Esophagus (tissue), 2 donors: ENCODE data around the gene NEURL2. TPM values are rescaled to one million over a fixed set of nuclear protein-coding genes. Genes with fewer than 3 reads are reported as not detected.
"Not testable (repeated sequence)": the region's sequence is repeated elsewhere in the genome, so short reads cannot be mapped to it uniquely, and the experiment has no call there.

Experiments used
- H3K27ac ChIP-seq, 2 donors: one replicate each; pipeline ENCODE4 v1.5.1; 2013; ENCODE audit warnings: low read depth in 2 of 2, mild to moderate bottlenecking in 2 of 2, inconsistent platforms in 1 of 2, low read length in 1 of 2, moderate library complexity in 1 of 2
- H3K27me3 ChIP-seq, 2 donors: one replicate each; pipeline ENCODE4 v1.6.1; 2013; ENCODE audit warnings: low read length in 2 of 2, control low read depth in 1 of 2, mild to moderate bottlenecking in 1 of 2; ENCODE audit not compliant: insufficient read depth in 2 of 2, control insufficient read depth in 1 of 2
- H3K36me3 ChIP-seq, 2 donors: one replicate each; pipeline ENCODE4 v1.6.1; 2013; ENCODE audit warnings: low read length in 1 of 2; ENCODE audit not compliant: control insufficient read depth in 2 of 2, insufficient read depth in 2 of 2
- H3K4me1 ChIP-seq, 2 donors: one replicate each; pipeline ENCODE4 v1.6.1; 2013; ENCODE audit warnings: low read length in 1 of 2; ENCODE audit not compliant: control insufficient read depth in 2 of 2, insufficient read depth in 2 of 2
- H3K4me3 ChIP-seq, 2 donors: one replicate each; pipeline ENCODE4 v1.5.1; 2013; ENCODE audit warnings: low read length in 2 of 2, mild to moderate bottlenecking in 2 of 2, low read depth in 1 of 2, moderate library complexity in 1 of 2
- H3K9me3 ChIP-seq, 2 donors: one replicate each; pipeline ENCODE4 v1.6.1; 2013; ENCODE audit warnings: mild to moderate bottlenecking in 2 of 2, low read depth in 1 of 2, low read length in 1 of 2, moderate library complexity in 1 of 2; ENCODE audit not compliant: control insufficient read depth in 2 of 2, insufficient read depth in 1 of 2
- WGBS, 2 donors: extraction: QIAGEN DNeasy Blood & Tissue Kit; methylation state at CpG; one replicate each; pipeline ENCODE4 v1.1.7; 2013; 5-methylcytosine and 5-hydroxymethylcytosine counted together
- polyA plus RNA-seq, 2 donors: library from polyadenylated mRNA; stranded (reverse); fragments of 200-250 nt; gene quantifications; one replicate each; pipeline ENCODE4 v1.2.3, GENCODE V29; 2013
- donor health status: healthy with polysubstance abuse.
- donor health status: Bipolar disorder and iron deficiency.

The NEURL2 gene
- polyA plus RNA-seq, 2 donors = 1.4 to 2.5 TPM

GRCh38 chr20:45909817-45910669, 19.0 kb upstream of the NEURL2 start:
- Histone ChIP-seq H3K9me3 (no peaks in the 10 kb centered on the region), H3K27me3 (no peaks in the 10 kb centered on the region), H3K4me1 (peaks cover 10 to 11% of the 10 kb centered on the region in 2 donors), H3K36me3 (peaks cover 0 to 1% of the 10 kb centered on the region in 2 donors), H3K27ac (peak overlapping the region in 1 of 2 donors; percentile 50), H3K4me3 (no peak overlapping the region)
- WGBS, 2 donors = 79 to 80% methylated on average over 22 of the region's 22 CpGs

DNA sequence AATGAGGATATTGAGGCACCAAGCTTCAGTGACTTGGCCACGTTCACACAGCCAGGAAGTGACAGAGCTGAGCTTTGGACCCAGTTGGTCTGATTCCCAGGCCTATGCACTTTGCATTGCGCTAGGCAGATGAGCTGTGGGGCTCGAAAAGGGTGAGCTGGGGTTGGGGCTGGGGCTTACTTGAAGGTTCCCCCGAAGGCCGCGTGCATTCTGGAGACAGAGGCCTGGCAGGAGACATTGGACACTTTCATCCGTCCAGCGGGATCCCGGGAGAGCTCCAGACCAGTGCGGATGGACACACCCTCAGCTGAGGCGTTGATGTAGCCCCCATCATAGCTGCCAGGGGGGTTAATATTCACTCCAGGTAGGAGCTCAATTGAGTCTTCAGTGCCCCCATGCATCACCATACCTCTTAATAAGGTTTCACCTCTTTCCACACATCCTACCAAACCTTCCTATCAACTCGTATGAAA, 18.4 kb upstream of the NEURL2 start:
- 88 to 91% methylated on average over 12 of the region's 12 CpGs for WGBS, 2 donors
- Histone ChIP-seq H3K9me3 (no peaks in the 10 kb centered on the region), H3K36me3 (peaks cover 0 to 7% of the 10 kb centered on the region in 2 donors), H3K27ac (no peak overlapping the region), H3K27me3 (no peaks in the 10 kb centered on the region), H3K4me3 (no peak overlapping the region), H3K4me1 (peaks cover 10 to 11% of the 10 kb centered on the region in 2 donors)

GRCh38 chr20:45908084-45908483, 17.1 kb upstream of the NEURL2 start:
- H3K4me1 ChIP-seq = peaks cover 10 to 11% of the 10 kb centered on the region in 2 donors
- H3K27me3 ChIP-seq = no peaks in the 10 kb centered on the region
- 90 to 96% methylated on average over 2 of the region's 2 CpGs for WGBS, 2 donors
- H3K4me3 ChIP-seq = no peak overlapping the region
- H3K9me3 ChIP-seq = no peaks in the 10 kb centered on the region
- H3K36me3 ChIP-seq = peaks cover 0 to 7% of the 10 kb centered on the region in 2 donors
- H3K27ac ChIP-seq = no peak overlapping the region

DNA sequence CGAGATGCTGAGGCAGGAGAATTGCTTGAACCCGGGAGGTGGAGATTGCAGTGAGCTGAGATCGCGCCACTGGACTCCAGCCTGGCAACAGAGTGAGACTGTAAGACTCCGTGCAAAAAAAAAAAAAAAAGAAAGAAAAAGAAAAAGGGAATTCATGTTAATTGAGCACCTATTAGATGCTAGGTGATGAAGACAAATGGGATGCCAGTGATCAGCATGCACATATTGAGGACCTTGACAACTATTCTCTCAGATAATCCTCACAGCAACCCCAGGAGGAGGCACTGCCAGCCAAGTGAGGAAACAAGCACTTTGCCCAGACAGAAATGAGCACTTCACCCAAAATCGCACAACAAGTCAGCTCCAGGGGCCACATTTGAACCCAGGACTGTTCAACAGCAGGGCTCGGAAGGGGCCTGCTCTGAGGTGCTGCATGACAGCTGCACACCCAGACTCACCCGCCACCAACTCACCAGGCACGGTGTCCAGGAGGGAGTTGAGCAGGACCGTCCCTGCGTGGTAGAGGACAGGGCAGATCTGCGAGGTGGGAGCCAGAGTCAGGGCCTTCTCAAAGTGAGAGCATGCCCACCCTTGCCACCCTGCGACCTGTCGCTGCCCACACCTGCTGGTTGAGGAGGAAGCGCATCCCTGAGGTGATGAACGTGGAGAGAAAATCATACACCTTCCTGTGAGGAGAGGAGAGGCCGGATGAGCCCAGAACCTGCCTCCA, 16.4 kb upstream of the NEURL2 start:
- H3K27ac ChIP-seq = no peak overlapping the region
- no peaks in the 10 kb centered on the region for H3K27me3 ChIP-seq
- H3K36me3 ChIP-seq = peaks cover 1 to 7% of the 10 kb centered on the region in 2 donors
- H3K4me1 ChIP-seq = peaks cover 8 to 11% of the 10 kb centered on the region in 2 donors
- H3K9me3 ChIP-seq = no peaks in the 10 kb centered on the region
- no peak overlapping the region for H3K4me3 ChIP-seq
- WGBS, 2 donors = 92 to 95% methylated on average over 17 of the region's 17 CpGs

DNA sequence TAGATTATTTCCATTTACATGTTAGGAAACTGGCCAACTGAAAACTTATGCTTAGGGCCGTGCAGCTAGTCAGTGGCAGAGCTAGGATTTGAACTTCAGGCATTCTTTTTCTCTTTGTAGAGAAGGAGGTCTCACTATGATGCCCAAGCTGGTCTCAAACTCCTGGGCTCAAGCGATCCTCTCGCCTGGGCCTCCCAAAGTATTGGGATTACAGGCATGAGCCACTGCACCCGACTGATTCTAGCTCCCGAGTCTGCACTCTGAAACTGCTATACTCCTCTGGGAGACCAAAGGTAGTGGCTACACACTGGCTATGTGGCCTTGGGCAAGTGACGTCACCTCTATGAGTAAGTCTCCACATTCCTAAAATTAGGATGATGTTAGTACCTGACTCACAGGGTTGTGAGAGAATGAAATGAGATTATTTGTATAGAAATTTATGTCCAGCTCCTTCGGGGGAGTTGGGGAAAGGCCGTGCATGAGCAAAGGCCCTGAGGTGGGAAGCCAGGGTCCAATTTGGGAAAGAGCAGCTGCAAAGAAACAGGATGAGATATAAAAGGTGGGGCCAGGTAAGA, 14.6 kb upstream of the NEURL2 start:
- H3K27me3 ChIP-seq = no peaks in the 10 kb centered on the region
- no peaks in the 10 kb centered on the region for H3K9me3 ChIP-seq
- no peak overlapping the region for H3K27ac ChIP-seq
- no peak overlapping the region for H3K4me3 ChIP-seq
- H3K36me3 ChIP-seq = peaks cover 3 to 7% of the 10 kb centered on the region in 2 donors
- H3K4me1 ChIP-seq = no peaks in the 10 kb centered on the region
- 87 to 89% methylated on average over 8 of the region's 8 CpGs for WGBS, 2 donors

DNA sequence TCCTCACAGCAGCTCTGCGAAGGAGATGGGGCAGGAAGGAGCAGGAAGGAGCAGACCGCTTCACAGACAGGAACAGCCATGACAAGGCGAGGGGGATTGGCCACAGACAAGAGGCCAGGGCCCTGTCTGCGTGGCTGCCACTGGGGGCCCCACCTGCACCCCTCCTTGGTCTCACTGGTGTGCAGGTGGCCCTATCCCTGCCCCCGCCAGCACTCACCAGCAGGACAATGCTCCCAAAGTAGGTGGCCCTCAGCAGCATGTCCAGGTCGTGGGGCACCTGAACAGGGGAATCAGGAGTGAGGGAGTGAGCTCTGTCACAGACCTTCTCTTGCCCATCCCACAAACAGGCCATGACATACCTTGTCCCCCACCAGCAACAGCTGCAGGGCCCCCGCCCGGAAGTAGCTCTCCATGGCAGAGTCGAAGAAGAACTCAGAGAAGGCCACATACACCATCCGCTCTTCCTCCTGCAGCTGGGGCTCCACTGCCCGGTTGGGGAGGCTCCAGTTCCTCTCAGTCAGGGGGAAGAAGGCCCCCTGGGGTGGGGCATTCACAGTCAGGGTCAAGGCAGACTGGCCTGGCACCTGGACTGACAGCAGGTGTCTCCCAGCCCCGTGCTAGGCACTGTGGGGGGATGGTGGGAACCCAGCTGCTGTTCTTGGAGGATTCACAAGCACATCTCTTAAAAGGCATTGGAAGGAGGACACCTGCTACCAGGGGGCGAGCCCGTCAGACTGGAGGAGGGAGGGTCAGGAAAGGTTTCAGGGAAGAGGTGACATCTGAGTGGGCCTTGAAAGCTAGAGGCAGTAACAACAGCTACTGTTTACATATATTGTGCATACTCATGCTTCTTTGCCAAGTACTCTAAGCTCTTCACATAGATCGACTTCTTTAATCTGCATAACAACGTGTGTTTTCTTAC, 13.8 kb upstream of the NEURL2 start:
- Histone ChIP-seq H3K4me1 (no peaks in the 10 kb centered on the region), H3K4me3 (no peak overlapping the region), H3K9me3 (no peaks in the 10 kb centered on the region), H3K27me3 (no peaks in the 10 kb centered on the region), H3K36me3 (peaks cover 3 to 7% of the 10 kb centered on the region in 2 donors), H3K27ac (no peak overlapping the region)
- WGBS, 2 donors = 86 to 87% methylated on average over 16 of the region's 16 CpGs

DNA sequence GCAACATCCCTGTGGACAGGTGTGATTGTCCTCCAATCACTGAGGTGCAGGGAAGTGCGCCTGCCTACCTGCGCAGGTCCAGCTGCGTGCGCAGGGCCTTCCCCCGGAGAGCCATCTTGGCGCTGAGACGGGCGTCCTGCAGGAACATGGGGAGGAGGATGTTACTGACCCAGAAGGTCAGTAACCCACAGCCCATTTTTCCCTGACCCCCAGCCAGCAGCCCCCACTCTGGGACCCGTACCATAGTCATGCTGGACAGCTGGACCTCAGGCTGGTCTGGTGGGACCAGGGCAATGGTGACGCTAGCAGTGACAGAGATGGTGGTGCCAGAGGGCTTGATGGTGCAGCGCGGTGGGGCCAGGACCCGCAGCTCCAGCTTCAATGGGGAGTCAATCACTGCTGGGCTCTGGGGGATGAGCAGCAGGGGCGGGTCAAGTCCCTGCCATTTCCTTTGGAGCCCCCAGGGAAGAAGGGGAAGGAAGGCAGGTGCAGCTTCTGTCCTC, 11.2 kb upstream of the NEURL2 start:
- H3K27ac ChIP-seq = no peak overlapping the region
- no peak overlapping the region for H3K4me3 ChIP-seq
- no peaks in the 10 kb centered on the region for H3K9me3 ChIP-seq
- H3K27me3 ChIP-seq = no peaks in the 10 kb centered on the region
- peaks cover 10 to 11% of the 10 kb centered on the region in 2 donors for H3K36me3 ChIP-seq
- 92 to 97% methylated on average over 13 to 14 of the region's 14 CpGs for WGBS, 2 donors
- H3K4me1 ChIP-seq = no peaks in the 10 kb centered on the region

DNA sequence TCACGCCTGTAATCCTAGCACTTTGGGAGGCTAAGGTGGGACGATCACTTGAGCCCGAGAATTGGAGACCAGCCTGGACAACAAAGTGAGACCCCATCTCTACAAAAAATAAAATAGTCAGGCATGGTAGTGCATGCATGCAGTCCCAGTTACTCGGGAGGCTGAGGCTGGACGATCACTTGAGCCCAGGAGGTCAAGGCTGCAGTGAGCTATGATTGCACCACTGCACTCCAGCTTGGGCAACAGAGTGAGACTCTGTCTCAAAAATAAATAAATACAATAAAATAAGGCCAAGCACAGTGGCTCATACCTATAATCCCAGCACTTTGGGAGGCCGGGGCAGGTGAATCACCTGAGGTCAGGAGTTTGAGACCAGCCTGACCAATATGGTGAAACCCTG, 10.3 kb upstream of the NEURL2 start:
- H3K4me3 ChIP-seq, H3K27ac ChIP-seq, H3K27me3 ChIP-seq, H3K9me3 ChIP-seq, H3K4me1 ChIP-seq: not testable (repeated sequence)
- peaks cover 17% of the 10 kb centered on the region in 2 donors for H3K36me3 ChIP-seq
- 89 to 97% methylated on average over 6 of the region's 6 CpGs for WGBS, 2 donors
